ENCODE data around the gene TCEA2. TPM values are rescaled to one million over a fixed set of nuclear protein-coding genes. Genes with fewer than 3 reads are reported as not detected.

The TCEA2 gene
- total RNA-seq, 1 donor from 2014 or later = 81.3 TPM

GRCh38 chr20:64024141-64024990 lies 38.6 kb upstream of the TCEA2 start:
- no peak for DNase-seq (ENCODE audit: low spot score in 2 of 2, unreplicated experiment in 2 of 2)
- TF ChIP-seq, protein P1, sequence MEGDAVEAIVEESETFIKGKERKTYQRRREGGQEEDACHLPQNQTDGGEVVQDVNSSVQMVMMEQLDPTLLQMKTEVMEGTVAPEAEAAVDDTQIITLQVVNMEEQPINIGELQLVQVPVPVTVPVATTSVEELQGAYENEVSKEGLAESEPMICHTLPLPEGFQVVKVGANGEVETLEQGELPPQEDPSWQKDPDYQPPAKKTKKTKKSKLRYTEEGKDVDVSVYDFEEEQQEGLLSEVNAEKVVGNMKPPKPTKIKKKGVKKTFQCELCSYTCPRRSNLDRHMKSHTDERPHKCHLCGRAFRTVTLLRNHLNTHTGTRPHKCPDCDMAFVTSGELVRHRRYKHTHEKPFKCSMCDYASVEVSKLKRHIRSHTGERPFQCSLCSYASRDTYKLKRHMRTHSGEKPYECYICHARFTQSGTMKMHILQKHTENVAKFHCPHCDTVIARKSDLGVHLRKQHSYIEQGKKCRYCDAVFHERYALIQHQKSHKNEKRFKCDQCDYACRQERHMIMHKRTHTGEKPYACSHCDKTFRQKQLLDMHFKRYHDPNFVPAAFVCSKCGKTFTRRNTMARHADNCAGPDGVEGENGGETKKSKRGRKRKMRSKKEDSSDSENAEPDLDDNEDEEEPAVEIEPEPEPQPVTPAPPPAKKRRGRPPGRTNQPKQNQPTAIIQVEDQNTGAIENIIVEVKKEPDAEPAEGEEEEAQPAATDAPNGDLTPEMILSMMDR (IDR thresholded peaks at IDR 0.05; ENCODE audit: unreplicated experiment) = no peak
- no peaks in the 10 kb centered on the region for H3K27me3 Mint-ChIP-seq (ENCODE audit: low read depth)
- no peak overlapping the region for H3K27ac Mint-ChIP-seq
- H3K4me1 Mint-ChIP-seq = no peaks in the 10 kb centered on the region
- no peak overlapping the region for H3K4me3 Mint-ChIP-seq
- peaks cover 40% of the 10 kb centered on the region for H3K36me3 Mint-ChIP-seq
- no peaks in the 10 kb centered on the region for H3K9me3 Mint-ChIP-seq

DNA sequence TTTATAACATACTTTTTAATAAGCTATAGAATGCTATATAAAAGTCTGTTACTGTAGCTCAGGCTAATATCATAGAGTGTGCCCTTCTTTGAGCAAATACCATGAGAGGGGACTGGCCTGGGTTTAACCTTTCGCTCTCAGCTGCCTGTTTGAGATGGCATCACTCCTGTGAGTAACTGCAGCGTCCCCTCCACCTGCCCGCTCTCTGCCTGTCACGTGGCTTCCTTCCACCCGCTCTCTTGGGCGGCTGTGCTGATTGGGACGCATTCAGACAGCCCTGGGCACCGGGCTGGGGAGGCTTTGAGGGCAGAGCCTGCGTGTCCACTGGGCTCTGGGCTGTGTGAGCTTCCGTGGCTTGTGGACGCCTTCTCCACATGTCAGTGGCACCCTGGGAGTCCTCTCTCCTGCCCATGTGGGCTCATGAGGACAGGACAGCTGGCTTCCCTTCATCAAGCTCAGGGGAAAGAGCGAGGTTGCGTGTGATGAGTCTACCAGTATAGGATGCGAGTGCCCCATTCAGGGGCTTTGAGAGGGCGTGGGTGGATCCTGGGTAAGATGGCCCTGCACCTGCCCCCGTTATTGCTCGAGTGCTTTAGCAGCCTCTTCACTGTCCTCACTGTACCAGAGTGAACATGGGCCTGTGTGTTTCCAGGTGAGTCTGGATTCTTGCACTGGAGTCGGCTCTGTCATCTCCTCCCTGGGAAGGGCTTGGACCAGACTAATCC lies 37.7 kb upstream of the TCEA2 start:
- Mint-ChIP-seq H3K4me3 (no peak overlapping the region), H3K36me3 (peaks cover 36% of the 10 kb centered on the region), H3K4me1 (no peaks in the 10 kb centered on the region), H3K9me3 (no peaks in the 10 kb centered on the region), H3K27ac (no peak overlapping the region), H3K27me3 (ENCODE audit: low read depth) (no peaks in the 10 kb centered on the region)
- no peak for DNase-seq (ENCODE audit: low spot score in 2 of 2, unreplicated experiment in 2 of 2)
- TF ChIP-seq, protein P1 (IDR thresholded peaks at IDR 0.05; ENCODE audit: unreplicated experiment) = no peak

DNA sequence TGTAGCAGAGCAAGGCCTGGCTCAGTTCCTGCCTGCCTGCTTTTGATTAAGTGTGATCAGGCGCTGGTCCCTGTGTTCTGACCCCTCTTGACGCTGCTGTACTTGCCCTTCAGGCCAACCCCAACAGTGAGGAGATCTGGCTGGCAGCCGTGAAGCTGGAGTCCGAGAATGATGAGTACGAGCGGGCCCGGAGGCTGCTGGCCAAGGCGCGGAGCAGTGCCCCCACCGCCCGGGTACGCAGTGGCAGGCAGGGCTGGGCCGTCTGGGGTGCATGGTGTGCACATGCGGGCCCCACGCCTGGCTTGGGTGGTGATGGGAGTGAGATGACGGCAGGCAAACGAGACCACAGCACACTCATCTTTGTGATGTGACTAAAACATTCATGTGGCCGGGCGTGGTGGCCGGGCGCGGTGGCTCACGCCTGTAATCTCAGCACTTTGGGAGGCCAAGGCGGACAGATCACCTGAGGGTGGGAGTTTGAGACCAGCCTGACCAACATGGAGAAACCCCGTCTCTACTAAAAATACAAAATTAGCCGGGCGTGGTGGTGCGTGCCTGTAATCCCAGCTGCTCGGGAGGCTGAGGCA lies 37.1 kb upstream of the TCEA2 start:
- Mint-ChIP-seq H3K4me3 (no peak overlapping the region), H3K4me1 (no peaks in the 10 kb centered on the region), H3K27me3 (ENCODE audit: low read depth) (no peaks in the 10 kb centered on the region), H3K27ac (no peak overlapping the region), H3K9me3 (no peaks in the 10 kb centered on the region), H3K36me3 (peaks cover 40% of the 10 kb centered on the region)
- TF ChIP-seq, protein P1 (IDR thresholded peaks at IDR 0.05; ENCODE audit: unreplicated experiment) = no peak
- no peak for DNase-seq (ENCODE audit: low spot score in 2 of 2, unreplicated experiment in 2 of 2)

GRCh38 chr20:64027981-64028685 lies 34.9 kb upstream of the TCEA2 start:
- TF ChIP-seq, protein P1 (IDR thresholded peaks at IDR 0.05; ENCODE audit: unreplicated experiment) = no peak
- Mint-ChIP-seq H3K9me3 (no peaks in the 10 kb centered on the region), H3K4me3 (no peak overlapping the region), H3K27me3 (ENCODE audit: low read depth) (no peaks in the 10 kb centered on the region), H3K4me1 (no peaks in the 10 kb centered on the region), H3K27ac (no peak overlapping the region), H3K36me3 (peaks cover 32% of the 10 kb centered on the region)
- no peak for DNase-seq (ENCODE audit: low spot score in 2 of 2, unreplicated experiment in 2 of 2)

DNA sequence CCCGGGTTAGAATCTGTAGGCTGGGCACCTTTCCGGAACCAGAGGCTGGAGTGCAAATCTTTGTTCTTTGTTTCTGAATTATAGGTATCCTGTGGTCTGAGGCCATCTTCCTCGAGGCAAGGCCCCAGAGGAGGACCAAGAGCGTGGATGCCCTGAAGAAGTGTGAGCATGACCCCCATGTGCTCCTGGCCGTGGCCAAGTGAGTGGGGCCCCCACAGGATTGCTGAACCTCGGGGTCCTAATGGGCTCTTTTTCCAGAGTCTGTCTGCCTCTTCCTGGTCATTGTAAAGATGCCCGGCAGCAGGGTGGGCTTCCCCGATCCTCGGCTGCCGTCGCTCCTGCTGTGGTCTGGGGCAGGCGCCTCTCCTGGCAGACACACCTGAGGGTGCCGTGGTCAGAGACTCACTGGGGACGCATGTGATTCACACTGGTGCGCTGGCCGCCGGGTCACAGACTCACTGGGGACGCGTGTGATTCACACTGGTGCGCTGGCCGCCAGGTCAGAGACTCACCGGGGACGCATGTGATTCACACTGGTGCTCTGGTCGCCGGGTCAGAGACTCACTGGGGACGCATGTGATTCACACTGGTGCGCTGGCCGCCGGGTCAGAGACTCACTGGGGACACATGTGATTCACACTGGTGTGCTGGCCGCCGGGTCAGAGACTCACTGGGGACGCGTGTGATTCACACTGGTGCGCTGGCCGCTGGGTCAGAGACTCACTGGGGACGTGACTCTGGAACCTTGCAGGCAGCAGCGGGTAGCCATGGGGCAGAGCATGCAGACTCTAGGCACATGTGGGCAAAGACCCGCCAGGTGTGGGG lies 33.5 kb upstream of the TCEA2 start:
- no peaks in the 10 kb centered on the region for H3K9me3 Mint-ChIP-seq
- no peaks in the 10 kb centered on the region for H3K27me3 Mint-ChIP-seq (ENCODE audit: low read depth)
- H3K36me3 Mint-ChIP-seq = peaks cover 29% of the 10 kb centered on the region
- no peak overlapping the region for H3K4me3 Mint-ChIP-seq
- TF ChIP-seq, protein P1 (IDR thresholded peaks at IDR 0.05; ENCODE audit: unreplicated experiment) = no peak
- no peaks in the 10 kb centered on the region for H3K4me1 Mint-ChIP-seq
- no peak for DNase-seq (ENCODE audit: low spot score in 2 of 2, unreplicated experiment in 2 of 2)
- H3K27ac Mint-ChIP-seq = no peak overlapping the region
